ENCODE data around the gene UNC5A.
A peak's percentile ranks its signal among the peaks of the same experiment; 100 is the strongest.

UNC5A gene

GRCh38 chr5:176880366-176881020, 70.1 kb downstream of the UNC5A start:
- DNase-seq (ENCODE audit: low spot score) = no peak

- DNase-seq (ENCODE audit: low spot score) = no peak
Observed at GRCh38 chr5:176881021-176881749, 70.8 kb downstream of the UNC5A start.

GRCh38 chr5:176881816-176882566, 71.6 kb downstream of the UNC5A start:
- DNase-seq (ENCODE audit: low spot score) = no peak

DNA sequence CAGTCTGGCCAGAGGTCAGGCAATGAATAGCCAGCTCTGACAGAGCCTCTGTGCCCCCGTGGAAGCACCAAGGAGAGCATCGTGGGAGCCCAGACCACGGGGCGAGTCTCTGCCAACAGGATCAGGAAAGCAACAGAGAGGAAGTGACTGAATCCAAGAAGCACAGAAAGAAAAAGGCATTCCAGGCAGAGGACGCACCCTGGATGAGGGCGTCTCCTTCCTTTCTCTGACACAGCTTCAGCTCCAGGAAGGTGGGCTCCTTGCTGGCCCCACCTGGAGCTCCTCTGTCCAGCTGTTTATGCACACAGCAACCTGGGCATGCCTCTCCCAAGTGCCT, 72.2 kb downstream of the UNC5A start:
- DNase-seq (ENCODE audit: low spot score) = peak; percentile 17

DNA sequence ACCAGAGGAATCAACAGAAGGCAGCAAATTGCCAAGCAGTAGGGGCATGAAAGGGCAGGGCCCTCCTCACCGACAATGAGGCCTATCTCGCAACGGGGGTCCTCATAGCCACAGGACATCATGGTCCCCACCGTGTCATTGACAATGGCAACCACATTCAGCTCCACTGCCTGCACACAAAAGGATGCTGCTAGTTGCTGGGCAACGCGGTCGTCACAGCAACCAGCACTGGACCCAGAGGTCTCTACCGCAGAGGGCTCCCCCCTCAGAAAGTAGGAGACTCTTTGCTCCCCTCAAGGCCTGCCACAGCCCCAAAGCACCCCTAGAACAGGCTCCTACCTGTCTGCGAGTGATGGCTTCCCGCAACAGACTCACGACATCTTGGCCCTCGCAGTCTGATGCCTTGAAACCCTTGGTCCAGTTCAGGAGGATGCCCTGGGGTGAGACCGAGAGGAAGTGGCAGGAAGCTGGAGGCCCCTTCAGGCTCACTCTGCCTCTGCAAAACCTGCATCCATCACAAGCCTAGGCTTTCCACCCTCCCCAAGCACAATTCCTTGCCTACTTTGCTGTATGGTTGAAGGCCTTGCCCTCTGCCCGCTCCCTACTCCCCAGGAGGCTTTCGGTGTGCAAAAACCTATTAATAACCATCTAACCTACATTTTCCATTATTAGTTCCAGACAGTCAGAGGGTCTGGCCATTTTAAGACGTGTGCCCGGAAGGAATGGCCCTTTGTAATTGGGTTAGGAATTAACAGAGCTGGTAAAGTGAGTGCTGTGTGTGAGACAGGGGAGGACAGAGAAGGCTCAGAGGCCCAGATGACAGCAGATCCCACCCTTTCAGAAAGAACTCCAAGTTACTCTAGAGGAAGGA, 73.6 kb downstream of the UNC5A start:
- DNase-seq (ENCODE audit: low spot score) = no peak

DNA sequence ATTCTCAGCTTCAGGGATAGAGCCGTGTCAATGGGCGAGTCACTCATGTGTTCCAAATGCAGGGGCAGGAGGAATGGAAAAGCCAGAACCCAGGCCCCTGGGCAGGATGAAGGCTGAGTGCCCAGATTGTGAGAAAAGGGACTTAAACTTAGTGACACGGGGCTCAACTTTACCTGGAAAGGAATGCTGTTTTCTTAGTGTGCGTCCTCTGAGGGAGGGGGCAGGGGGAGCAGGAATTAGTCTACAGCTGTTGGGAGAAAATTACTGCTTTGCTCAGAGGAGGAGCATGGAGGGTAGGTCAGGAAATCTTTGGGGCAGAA, 74.2 kb downstream of the UNC5A start:
- peak; percentile 19 for DNase-seq (ENCODE audit: low spot score)

GRCh38 chr5:176886336-176887251, 76.2 kb downstream of the UNC5A start:
- DNase-seq (ENCODE audit: low spot score) = no peak

DNA sequence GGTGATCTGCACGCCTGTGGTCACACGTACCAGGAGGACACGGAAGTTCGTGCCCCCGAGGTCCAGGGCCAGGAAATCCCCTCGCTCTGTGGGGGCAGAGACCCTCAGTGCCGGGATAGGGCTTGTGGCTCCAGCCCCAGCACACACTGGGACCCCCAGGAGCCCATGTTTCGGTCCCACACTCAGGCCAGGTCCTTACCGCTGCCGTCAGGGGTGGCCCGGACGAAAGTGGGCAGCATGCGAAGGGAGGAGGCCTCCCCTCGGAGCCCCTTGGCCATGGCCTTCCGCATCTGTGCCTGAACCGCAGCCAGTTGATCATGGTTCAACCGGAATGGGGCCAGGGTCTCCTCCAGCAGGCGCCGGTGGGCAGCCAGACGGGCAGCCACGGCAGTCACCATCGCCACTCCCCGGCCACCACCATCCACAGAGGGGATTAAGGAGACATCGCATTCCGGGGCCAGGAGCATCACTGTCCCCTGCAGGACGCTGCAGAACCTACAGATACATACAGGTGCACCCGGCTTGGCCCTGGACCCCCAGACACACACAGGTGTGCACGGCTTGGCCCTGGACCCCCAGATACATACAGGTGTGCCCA, 77.0 kb downstream of the UNC5A start:
- DNase-seq (ENCODE audit: low spot score) = no peak

DNA sequence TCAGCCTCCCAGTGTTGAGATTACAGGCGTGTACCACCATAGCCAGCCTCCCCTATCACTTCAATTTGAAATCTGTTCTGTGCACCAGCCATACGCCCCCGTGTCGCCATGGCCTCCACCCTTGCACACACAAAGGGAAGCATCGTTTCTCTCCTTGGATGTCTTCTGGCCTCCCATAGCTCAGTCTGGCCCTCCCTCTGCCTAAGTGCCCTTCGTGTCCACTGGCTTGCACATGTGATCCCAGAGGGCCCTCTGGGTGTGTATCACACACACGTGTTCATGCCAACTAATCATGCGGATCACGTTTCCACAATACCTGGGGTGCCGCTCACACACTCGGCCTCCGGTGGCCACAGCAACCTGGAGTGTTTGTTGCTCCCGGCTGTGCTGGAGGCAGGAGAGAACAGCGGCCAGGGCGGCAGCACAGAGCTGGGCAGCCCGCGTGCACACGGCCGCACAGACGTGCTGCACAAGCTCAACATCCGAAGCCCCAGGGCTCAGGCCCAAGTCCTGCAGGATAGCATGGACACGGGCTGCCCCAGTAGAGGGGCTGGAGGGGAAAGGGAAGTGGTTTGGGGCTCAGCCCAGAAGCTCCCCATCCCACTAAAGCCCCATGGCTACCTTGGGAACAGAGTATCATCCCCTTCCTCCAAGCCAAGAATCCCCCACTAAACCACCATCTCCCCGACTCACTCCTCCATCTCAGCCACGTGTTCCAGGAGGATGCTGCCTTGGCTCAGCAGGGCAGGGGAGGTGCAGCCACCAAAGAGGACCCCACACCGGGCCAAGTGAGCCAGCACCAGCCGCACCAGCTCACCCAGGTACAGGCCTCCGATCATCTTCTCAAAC, 77.9 kb downstream of the UNC5A start:
- no peak for DNase-seq (ENCODE audit: low spot score)

DNA sequence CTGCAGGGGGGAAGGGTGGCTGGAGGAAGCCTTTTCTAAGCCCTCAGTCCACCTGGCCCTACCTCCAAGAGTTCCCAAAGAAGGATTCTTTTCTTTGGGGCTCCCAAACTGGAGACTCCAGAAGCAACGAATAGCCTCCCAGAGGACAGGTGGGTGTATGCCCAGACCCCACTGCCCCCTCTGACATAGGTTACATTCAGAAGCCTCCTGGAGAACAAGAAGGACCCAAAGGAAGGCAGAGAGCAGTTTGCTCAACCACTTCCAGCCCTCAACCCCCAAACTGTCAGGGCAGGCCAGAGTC, 78.5 kb downstream of the UNC5A start:
- no peak for DNase-seq (ENCODE audit: low spot score)

- DNase-seq (ENCODE audit: low spot score) = no peak
Observed at GRCh38 chr5:176889321-176890280, 79.2 kb downstream of the UNC5A start.

DNA sequence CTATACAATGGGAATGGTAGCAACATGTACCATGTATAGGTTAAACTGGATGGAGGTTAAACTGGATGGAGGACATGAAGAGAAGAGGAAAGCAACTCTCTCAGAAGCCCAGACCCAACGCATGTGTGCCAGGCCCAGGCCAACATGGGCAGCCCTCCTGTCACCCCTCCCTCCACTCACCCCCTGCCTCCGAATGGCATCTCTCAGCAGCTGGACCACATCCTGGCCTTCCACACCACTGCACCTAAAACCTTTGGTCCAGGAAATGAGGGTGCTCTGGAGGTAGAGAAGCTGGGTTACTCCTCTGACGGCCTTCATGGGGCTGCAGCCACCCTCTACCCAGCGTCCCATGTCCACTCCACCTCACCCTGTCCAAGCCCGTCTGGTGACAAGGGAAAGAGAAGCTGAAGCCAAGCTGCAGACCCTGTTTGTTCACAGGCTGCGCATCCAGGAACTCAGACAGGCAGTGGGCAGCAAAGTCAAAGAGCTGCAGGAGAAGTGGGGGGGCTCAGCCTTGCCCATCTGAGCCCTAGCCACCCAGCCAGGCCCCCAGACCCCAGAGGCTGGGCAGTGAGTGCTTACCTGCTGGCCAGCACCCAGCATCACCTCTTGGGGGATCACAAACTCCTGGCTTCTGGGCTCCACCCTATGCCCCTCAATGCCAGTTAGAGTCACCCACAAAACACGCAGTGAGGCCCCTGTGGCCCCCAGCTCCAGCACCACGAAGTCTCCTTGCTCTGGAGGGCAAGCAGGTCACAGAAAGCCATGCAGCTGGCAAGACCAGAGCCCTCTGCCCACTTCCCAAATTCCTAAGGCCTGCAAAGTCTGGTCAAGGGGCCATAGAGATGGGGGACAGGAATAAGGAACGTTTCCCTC, 80.3 kb downstream of the UNC5A start:
- no peak for DNase-seq (ENCODE audit: low spot score)

DNA sequence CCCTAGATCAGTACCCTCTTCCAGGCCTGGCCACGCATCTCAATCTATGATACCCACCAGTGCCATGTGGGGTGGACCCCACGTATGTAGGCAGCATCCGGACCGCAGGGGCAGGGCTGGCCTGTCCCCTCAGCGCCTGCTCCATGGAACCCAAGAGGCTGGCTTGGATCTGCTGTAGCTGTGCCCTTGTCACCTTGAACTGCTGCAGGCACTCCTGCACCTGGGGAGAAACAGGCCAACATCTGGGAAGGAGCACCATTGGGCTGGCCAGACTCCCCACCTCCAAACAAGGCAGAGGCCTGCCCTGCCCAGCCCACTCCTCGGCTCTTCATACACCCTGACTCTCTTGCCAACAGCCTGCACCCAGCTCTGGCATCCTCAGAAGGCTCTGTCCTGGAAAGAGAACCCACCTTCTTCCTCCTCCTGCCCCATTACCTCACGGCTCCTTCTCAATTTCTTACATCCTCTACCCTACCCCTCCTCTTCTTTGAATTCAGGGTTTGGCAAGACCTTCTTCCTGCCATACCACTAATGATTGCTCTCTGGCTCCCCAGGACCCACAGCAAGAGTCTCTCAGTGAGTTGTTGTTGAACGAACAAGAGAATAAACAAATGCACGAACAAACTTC, 81.1 kb downstream of the UNC5A start:
- DNase-seq (ENCODE audit: low spot score) = no peak

DNA sequence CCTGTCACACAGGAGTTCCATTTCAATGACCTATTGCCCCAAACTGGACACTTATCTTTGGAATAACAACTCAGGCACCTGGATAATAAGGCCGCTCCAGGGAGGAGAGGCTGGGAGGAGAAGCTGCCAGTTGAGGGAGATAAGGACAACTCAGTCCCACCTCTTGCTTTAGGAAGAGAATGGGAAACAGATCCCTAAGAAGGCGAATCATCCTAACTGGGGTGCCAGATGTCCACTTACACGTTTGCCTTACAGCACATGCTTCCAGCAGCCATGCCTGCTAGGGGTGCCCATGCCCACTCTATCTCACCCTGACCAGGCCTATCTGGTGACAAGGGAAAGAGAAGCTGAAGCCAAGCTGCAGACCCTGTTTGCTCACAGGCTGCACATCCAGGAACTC, 82.3 kb downstream of the UNC5A start:
- no peak for DNase-seq (ENCODE audit: low spot score)

DNA sequence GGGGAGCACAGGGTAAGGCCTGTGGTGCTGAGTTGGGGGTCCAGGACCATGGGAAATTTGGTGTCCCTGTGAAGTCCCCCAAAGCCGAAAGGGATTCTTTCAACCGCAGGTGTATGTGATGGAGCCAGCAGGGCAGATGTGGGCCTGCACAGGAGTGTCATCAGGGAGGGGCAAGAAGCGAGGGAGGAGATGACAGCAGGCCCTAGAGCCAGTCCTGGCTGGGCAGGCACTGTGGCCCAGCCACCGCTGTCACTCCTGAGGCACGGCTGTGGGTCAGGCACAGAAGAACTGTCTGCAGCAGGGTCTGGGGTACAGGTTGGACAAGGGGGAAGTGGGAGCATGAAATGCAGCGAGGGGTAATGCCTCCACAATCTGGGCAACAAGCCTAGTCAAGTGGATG, 83.9 kb downstream of the UNC5A start:
- DNase-seq (ENCODE audit: low spot score) = no peak

GRCh38 chr5:176895831-176896230, 85.5 kb downstream of the UNC5A start:
- no peak for DNase-seq (ENCODE audit: low spot score)

DNA sequence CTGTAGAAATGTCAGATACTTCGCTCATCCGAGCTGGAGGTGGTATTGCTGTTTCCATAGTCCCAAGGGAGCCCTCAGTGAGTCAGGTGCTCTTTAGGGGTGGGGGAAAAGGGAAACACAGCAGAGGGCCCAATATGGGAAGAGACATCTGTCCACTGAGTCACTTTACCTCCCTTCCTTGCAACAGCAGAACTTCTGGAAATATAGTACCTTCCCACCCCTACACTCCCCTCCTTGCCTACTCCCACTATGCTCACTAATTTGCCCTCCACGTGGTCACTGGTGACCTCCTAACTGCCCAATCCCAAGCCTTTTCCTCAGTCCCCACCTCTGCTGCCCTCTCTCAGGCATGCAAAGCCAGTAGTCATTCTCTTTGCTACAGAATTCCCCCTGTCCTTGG, 86.9 kb downstream of the UNC5A start:
- DNase-seq (ENCODE audit: low spot score) = no peak
